CD4-positive, alpha-beta T cell treated with Interleukin-15 for 1 hour (primary cell): ENCODE results near the gene CATSPERD.
"Not testable (repeated sequence)": the region's sequence is repeated elsewhere in the genome, so short reads cannot be mapped to it uniquely, and the experiment has no call there.

Experiments used
- DNase-seq: peaks from one replicate; pipeline ENCODE4 v3.0.0-alpha.2; 2020

Gene CATSPERD

DNA sequence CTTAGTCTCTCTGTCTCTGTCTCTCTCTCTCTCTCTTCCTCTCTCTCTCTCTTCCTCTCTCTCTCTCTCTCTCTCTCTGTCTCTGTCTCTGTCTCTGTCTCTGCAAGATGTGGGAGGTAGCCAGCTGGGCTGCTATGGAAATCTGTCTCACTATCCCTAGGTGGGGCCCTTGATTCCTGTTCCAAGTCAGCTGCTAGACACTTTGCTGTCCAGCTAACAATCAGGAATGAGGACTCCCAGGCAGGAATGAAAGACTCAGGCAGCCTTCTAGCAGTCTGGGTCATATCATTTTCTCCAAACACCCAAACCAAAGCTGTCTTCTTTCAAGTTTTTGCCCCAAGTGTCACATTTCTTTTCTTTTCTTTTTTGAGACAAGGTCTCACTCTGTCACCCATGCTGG is 23.2 kb downstream of the CATSPERD start:
- DNase-seq: no peak

DNA sequence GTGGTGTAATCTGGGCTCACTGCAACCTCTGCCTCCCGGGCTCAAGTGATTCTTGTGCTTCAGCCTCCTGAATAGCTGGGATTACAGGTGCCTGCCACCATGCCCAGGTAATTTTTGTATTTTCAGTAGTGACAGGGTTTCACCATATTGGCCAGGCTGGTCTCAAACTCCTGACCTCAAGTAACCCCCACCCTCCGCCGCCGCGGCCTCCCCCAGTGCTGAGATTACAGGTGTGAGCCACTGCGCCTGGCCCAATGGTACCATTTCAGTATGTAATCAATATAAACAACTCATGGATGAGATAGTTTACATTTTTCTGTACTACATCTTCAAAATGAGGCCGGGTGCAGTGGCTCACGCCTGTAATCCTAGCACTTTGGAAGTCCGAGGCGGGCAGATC is 24.6 kb downstream of the CATSPERD start:
- DNase-seq: not testable (repeated sequence)

DNA sequence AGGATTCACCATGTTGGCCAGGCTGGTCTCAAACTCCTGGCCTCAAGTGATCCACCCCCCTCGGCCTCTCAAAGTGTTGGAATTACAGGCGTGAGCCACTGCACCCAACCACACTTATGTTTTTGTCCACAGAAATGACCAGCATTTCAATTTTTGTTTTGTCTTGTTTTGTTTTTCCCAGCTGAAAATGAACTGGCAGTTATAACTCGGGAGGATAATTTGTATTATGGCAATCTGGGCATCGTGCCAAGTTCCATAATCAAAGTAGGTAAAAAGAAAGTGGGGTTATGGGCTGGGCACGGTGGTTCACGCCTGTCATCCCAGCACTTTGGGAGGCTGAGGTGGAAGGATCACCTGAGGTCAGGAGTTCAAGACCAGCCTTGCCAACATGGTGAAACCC is 28.5 kb downstream of the CATSPERD start:
- DNase-seq: not testable (repeated sequence)

DNA sequence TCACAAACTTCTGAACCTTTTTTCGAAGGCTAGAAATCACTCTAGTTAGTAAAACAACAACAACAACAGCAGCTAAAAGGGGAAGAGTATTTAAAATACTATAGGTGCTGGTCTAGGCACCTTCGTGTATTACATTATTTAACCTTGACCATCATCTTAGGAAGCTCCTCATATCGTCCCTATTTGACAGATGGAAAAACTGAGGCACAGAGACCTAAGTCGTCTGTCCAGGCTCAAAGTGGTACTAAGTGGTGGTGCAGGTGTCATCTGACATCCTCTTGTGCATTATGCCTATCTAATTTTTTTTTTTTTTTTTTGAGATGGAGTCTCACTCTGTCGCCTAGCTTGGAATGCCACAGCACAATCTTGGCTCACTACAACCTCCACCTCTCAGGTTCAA is 29.1 kb downstream of the CATSPERD start:
- DNase-seq: no peak

DNA sequence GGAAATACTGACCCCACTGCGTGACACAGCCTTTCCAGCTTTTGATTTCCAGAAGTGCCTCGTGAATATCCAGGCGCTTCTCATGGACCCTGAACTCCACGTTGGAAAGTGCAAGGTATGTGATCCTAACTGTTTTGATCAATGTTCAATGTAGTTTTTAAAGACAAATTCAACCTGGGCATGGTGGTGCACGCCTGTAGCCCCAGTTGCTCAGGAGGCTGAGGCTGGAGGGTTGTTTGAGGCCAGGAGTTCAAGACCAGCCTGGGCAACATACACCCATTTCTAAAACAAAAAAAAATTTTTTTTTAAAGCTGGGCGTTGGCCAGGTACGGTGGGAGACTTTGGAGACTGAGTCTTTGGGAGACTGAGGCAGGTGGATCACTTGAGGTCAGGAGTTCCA is 31.3 kb downstream of the CATSPERD start:
- DNase-seq: no peak

DNA sequence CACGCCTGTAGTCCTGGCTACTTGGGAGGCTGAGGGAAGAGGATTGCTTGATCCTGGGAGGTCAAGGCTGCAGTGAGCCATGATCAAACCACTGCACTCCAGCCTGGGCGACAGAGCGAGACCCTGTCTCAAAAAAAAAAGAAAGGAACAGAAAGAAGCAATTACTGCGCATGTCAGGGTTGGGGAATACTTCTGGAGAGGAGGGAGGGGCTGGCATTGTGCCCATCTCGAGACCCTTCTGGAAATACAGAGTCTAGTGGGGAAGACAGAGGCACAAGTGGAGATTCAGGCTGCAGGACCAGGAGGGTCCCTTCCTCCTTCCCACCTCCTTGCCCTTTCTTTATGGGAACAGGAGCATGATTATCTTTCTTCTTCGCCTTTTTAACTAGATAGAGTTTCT is 33.3 kb downstream of the CATSPERD start:
- no peak for DNase-seq

DNA sequence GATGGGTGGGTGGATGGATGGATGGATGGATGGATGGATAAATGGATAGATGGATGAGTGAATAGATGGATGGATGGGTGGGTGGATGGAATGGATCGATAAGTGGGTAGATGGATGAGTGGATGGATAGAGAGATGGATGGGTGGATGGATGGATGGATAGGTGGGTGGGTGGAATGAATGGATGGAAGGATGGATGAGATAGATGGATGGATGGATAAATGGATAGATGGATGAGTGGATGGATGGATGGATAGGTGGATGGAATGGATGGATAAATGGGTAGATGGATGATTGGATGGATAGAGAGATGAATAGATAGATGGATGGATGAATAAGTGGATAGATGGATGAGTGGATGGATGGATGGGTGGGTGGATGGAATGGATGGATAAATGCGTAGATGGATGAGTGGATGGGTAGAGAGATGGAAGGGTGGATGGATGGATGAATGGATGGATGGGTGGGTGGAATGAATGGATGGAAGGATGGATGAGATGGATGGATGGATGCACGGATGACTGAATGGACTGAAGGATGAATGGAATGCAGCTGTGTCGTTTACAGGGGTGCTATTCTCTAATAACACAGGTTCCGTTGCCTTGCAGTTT is 42.3 kb downstream of the CATSPERD start:
- DNase-seq: no peak

DNA sequence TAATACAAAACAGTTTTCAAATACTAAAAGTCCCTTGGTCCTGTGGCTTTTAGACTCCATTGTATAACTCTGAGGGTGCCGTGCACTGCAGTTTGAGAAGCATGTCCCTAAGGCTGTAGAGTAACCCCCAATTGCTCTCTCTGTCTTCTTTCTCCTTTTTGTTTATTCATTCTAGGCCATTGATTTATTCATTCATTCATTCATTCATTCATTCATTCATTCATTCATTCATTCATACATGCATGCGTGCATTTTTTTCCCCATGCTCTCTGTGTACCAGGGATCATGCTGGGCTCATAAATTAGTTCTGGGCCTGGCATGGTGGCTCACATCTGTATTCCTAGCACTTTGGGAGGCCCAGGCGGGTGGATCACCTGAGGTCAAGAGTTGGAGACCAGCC is 44.8 kb downstream of the CATSPERD start:
- no peak for DNase-seq

DNA sequence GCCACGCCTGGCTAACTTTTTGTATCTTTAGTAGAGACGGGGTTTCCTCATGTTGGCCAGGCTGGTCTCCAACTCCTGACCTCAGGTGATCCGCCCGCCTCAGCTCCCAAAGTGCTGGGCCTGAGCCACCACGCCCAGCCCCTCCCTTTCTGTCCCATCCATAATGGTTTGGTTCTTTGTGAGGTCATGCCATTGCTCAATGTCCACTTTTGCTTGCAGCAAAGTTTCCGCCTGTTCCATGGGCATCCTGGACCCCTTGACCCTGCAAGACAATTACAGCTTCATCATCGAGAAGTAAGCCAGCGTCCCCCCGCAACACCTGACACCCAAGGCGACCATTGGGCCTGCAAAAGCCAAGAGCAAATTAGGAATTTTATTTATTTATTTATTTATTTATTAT is 47.5 kb downstream of the CATSPERD start:
- DNase-seq: no peak

DNA sequence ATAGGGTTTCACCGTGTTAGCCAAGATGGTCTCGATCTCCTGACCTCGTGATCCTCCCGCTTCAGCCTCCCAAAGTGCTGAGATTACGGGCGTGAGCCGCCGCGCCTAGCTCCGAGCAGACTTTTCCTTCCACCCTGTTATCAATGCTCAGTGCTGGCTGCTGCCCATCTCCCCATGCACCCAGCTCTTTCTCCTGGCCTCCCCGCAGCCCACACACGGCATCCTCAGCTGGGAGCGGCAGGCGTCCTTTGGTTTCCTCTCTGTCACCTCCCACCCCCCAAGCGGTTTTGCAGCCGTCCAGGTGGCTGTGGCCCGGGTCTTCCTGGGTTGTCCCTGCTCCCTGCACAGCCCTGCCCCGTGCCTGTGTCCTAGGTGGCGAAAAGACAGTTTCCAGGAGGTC is 52.0 kb downstream of the CATSPERD start:
- no peak for DNase-seq

DNA sequence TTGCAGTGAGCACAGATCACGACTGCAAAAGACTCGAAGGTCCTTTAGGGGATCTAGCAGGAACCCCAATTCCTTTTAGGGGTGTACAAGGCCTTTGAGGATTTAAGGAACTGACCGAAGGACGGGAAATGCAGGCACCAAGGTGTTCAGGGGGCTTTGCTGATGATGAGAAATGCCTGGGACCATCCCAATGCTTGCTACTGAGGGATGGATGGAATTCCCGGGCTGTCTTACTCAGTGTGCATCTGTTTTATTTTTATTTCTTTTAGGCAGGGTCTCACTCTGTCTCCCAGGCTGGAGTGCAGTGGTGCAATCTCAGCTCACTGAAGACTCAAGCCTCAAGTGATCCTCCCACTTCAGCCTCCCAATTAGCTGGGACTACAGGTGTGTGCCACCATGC is 52.8 kb downstream of the CATSPERD start:
- no peak for DNase-seq

DNA sequence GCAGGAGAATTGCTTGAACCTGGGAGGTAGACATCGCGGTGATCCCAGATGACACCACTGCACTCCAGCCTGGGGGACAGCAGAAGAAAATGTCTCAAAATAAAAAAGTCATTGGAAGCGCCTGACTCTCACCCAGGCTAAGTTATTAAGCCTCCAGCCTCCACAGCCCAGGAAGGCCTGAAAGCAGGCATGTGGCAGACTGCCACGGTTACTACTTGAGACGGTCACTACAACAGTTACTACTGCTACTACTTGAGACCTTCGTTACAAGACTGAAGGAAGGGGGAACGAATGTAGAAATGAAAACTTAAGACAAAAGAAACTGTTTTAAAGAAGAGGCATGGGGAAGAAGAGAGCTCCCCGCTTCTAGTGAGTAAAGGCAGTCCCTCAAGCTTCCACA is 54.5 kb downstream of the CATSPERD start:
- DNase-seq: no peak

DNA sequence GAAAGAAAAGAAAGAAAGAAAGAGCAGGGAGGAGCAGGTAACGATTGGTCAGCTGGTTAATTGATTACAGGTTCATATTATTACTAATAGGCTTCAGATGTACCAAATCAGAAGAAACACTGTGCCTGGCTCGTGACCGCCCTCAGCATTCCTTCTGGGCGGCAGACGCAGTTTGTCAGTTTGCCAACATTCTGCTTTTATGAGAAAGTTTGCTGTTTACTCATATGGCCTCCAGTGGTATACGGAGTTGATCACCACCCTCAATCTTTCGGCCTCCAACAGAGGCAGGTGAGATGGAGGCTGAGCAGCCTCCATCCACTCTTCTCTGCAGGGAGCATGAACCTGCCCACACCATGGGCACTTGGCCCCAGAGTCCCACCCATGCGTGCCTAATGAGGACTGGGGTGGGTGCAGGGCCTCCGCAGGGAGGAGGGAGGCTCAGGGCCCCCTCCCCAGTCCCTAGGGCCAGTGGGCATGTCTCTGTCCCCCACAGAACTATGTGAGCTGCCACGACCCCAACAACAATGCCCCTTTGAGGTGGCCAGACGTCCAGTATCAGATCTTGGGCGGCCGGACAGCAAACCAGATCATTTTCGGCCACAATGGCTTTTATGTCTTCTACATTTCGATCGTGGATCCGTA is 55.4 kb downstream of the CATSPERD start:
- no peak for DNase-seq

DNA sequence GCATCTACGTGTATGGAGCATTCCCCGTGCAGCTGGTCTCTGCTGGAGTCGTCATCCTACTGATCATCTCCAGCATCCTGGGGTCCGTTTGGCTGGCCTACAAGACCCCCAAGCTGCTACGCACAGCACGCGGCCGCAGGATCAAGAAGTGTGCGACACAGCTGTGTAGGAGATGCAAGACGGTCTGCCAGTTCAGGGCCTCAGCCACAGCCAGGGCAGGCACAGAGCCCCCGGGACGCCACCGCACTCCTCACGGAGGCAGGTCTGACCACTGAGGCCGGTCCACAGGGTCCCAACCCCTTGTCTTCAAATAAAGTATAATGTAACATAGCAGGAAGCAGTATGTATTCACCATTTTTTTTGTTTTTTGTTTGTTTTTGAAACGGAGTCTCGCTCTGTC is 58.0 kb downstream of the CATSPERD start:
- DNase-seq: no peak

DNA sequence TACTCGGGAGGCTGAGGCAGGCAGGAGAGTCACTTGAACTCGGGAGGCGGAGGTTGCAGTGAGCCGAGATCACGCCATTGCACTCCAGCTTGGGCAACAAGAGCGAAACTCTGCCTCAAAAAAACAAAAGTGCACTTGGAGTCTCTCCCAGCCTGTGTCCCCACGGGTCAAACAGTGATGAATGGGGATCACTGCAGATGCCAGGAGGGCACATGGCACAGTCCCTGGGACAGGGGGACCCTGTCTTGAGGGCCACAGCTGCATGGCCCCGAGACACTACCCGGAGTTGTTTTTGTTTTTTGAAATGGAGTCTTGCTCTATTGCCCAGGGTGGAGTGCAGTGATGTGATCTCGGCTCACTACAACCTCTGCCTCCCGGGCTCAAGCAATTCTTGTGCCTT is 60.5 kb downstream of the CATSPERD start:
- not testable (repeated sequence) for DNase-seq

DNA sequence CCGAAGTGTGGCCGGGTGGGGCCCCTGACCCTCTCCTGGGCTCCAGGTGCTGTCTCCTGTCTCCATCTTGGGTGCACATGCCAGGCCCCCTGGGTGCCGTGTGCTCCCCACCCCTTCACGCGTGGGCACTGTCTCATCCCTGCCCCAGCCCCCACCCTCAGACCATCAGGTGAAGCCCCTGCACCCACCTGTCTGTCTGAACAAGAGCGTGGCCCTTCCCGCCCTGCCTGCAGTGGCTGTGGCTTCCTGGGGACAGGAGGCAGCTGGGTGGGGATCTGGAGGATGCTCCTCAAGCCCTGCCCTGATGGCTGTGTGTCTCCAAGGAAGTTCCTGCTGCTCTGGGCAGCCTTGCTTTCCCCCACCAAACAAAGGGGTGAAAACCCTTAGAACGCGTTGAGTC is 61.9 kb downstream of the CATSPERD start:
- no peak for DNase-seq

DNA sequence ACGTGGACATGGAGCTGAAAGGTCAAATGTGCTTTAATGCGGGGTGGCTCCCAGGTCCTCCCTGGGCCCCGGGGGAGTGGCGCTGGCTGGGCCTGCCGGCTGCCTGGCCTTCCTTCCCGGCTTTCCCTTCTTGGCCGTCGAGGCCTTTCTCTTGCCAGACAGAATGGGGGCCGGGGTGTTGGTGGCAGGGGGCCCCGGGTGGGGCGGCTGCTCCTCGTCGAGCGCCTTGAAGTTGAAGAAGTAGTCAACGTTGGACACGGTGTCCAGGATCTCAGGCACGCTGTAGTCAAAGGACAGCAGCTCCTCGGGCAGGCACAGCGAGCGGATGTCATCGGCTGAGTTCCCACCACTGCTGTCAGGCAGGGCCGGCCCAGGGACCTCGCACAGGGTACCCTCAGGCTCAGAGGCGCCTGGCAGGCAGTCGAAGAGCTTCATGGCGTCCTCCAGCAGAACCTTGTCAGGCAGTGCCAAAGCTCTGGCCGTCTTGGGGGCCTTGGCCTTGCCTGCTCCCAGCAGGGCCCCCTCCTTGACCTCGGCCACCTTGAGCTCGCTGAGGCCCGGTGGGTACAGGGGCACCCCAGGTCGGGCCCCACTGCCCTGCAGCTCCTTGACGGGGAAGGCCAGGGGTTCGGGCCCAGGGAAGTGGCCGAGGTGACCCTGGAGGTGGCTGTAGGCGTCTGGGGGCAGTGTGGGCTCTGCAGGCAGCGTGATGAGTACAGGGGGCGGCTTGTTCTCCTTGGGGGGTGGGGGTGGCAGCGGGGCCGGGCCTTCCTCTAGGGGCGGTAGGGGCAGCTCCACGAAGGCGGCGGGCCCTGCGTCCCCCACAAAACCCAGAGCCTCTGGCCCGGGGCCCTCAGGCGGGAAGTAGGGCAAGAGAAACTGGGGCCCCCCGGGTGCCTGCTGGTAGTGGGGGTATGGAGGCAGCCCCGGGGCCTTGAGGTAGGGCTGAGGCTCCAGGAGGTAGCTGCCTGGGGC is 62.8 kb downstream of the CATSPERD start:
- no peak for DNase-seq

DNA sequence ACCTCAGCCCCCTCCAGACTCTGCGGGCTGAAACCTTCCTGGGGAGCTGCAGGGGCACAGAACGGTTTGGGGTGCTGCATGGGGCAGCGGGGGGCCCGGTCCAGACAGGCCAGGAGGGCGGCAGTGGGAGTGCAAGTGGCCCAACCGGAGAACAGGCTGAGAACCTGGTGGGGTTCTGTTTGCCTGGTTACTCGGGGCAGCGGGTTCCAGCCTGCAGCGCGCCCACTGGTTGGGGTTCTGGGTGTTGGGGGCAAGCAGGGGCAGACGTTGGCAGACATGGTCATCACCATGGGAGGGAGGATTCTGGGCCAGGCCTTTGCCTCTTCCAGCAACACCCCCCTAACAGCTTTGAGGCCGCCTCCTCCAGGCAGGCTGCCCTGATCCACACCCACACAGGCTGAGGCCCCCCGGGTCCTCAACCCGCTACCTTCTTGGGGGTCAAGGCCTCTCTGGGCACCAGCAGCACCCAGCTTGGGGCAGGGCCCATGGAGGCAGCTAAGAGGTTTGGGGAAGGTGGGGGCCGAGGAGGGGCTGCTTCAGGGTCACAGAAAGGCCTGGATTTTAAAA is 64.2 kb downstream of the CATSPERD start, which contains the start of gene PRR22:
Gene PRR22, minus strand, starts transcription at position 166 of the 567 bp plus-strand sequence. Its CDS starts 86 bp downstream, at position 80.
- DNase-seq: no peak

DNA sequence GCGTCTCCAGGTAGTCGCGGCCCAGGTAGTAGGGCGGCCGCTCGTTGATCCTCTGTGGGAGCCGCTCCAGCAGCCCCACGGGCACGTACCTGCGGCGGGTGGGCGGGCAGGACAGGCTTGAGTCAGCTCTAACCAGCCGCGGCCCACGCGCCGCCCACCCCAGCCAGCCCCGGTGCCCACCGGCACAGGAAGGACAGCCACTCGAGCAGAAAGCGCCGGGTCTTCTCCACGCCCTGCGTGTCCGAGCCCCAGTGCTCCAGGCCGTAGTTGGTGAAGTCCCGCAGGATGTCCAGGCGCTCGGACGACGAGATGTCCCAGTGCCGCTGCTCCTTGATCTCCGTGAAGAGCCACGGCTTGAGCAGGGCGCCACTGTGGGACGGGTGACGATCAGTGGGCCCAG is 65.0 kb downstream of the CATSPERD start:
- no peak for DNase-seq

DNA sequence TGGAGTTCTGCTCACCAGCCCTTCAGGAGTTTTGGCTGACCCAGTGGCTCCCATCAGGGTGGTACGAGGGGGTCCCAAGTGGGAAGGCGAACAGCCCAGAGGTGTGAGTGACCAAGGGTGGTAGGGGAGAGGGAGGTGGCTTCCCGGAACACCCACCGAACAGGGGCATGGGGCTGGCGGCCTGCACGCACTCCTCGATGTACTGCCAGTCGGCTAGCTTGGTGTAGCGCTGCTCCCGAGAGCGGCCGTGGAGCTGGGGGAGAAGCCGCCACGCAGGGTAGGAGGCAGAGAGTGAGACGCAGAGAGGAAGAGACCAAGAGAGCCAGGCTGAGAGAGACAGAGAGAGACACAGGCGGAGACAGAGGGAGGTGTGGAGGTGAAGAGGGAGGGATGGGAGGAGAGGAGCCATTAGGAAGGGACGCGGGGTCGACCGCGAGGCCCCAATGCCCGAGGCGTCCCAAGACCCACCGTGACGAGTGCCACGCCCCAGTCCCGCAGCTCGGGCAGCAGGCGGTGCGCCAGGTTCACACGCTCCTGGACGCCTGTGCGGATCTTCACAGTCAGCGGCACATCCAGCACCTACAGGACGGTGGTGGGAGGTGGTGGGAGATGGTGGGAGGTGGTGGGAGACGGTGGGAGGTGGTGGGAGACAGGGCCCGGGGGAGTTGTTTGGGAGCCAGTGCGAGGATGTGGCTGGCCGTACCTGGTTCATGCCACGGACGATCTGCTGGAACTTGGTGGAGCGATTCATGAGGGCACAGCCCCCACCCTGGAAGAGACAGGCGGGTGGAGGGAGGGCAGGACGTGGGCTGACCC is 66.4 kb downstream of the CATSPERD start:
- DNase-seq: no peak

DNA sequence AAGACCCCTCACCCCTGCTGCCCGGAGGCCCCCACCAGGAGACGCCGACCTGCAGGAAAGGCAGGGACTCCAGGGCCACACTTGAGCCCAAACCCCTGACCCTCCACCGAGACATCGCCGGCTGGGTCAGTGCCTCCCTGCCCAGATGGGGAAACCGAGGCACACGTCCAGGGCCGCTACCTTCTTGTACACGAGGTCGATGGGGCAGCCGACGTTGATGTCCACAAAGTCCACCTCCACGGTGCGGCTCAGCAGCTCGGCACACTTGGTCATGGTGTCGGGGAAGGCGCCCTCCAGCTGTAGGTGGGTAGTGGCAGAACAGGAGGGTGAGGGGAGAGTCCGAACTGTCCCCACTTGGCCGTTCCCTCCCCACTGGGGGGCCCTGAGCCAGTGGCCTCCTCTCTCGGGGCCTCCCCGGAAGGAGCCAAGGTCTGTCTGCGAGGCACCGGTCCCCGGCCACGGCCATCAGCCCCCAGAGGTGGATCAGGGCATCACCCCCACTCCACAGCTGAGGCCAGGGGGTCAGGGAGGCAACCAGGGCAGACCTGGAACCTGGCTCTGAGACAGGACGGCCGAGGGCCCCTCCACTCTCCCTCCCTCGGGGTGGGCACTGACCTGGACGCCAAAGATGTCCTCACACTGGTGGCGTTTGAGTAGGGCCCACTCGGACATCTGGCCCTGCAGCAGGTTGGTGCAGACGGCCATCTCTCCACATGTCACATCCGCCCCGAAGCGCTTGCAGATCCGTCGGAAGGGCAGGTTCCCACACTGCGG is 67.2 kb downstream of the CATSPERD start:
- no peak for DNase-seq

DNA sequence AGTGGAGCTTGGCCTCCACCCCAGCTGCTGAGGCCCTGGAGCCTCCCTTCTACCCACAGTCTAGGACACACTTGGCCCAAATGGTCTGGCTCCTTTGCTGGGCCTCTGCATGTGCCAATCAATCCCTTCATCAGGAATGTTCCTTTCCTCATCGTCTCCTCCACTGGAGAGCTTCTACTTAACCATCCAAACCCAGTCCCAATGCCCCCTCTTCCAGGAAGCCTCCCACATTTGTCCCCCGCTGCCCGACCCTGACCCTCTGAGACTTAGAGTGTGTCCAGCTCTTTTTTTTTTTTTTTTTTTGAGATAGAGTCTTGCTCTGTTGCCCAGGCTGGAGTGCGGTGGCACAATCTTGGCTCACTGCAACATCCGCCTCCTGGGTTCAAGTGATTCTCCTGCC is 68.0 kb downstream of the CATSPERD start:
- DNase-seq: no peak
